ENCODE data around the gene MUSK. TPM values are rescaled to one million over a fixed set of nuclear protein-coding genes. Genes with fewer than 3 reads are reported as not detected.

Gene MUSK
- polyA plus RNA-seq, 1 donor (not counting 4 experiments of a cell fraction or from before 2014, with no cell fraction given): not detected

GRCh38 chr9:110758201-110758600 is 89.6 kb downstream of the MUSK start:
- dilution Hi-C loops (cut with MboI; ENCODE audit: extremely low pct_ligation_motif_present, low sequenced_read_pairs): no loop called here

DNA sequence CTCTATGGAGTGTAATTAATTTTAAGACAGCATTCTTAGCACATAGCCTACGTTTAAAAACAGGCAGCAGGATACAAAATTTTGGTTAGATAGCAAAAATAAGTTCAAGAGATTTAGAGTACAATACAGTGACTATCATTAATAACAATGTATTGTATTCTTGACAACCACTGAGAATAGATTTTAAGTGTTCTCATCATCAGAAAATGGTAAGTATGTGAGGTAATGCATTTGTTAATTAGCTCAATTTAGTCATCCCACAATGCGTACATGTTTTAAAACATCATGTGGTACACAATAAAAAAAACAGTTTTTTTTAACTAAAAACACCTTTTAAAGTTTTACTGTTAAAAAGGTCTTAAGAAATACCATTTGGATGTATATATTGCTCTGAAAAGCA is 94.2 kb downstream of the MUSK start:
- TF ChIP-seq EZH2 (IDR thresholded peaks at IDR 0.05; ENCODE audit: low read length): no peak
- TF ChIP-seq, protein P1, sequence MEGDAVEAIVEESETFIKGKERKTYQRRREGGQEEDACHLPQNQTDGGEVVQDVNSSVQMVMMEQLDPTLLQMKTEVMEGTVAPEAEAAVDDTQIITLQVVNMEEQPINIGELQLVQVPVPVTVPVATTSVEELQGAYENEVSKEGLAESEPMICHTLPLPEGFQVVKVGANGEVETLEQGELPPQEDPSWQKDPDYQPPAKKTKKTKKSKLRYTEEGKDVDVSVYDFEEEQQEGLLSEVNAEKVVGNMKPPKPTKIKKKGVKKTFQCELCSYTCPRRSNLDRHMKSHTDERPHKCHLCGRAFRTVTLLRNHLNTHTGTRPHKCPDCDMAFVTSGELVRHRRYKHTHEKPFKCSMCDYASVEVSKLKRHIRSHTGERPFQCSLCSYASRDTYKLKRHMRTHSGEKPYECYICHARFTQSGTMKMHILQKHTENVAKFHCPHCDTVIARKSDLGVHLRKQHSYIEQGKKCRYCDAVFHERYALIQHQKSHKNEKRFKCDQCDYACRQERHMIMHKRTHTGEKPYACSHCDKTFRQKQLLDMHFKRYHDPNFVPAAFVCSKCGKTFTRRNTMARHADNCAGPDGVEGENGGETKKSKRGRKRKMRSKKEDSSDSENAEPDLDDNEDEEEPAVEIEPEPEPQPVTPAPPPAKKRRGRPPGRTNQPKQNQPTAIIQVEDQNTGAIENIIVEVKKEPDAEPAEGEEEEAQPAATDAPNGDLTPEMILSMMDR (optimal IDR thresholded peaks at IDR 0.05 in 1 of 3, IDR thresholded peaks at IDR 0.05 in 1 of 3, conservative IDR thresholded peaks at IDR 0.05 in 1 of 3; ENCODE audit: extremely low read depth in 1 of 3, insufficient read depth in 2 of 3, low read length in 3 of 3): no peak
- H3K9ac ChIP-seq (ENCODE audit: control insufficient read depth, extremely low read depth, insufficient read depth, low read length): no peak overlapping the region
- DNase-seq (ENCODE audit: low read depth, low spot score): no peak
- no peaks in the 10 kb centered on the region for H3K9me1 ChIP-seq (ENCODE audit: control insufficient read depth, extremely low read depth, insufficient read depth, low read length)
- no peaks in the 10 kb centered on the region for H3K79me2 ChIP-seq (ENCODE audit: control insufficient read depth, insufficient read depth, low read length)
- no peak overlapping the region for H3K27ac ChIP-seq (ENCODE audit: control insufficient read depth, insufficient read depth, low read length)
- H2AFZ ChIP-seq (ENCODE audit: control insufficient read depth, low read length): no peak overlapping the region
- H3K9me3 ChIP-seq (ENCODE audit: control insufficient read depth, low read depth, low read length): no peaks in the 10 kb centered on the region
- H3K4me3 ChIP-seq (ENCODE audit: control insufficient read depth in 2 of 3, extremely low read depth in 1 of 3, insufficient read depth in 2 of 3, low read depth in 1 of 3, low read length in 3 of 3): no peak overlapping the region
- FAIRE-seq: no peak
- dilution Hi-C loops (cut with MboI; ENCODE audit: extremely low pct_ligation_motif_present, low sequenced_read_pairs): no loop called here
- no peaks in the 10 kb centered on the region for H4K20me1 ChIP-seq (ENCODE audit: control insufficient read depth, extremely low read depth, insufficient read depth, low read length)
- no peaks in the 10 kb centered on the region for H3K36me3 ChIP-seq (ENCODE audit: control insufficient read depth in 2 of 2, extremely low read depth in 1 of 2, insufficient read depth in 2 of 2, low read length in 2 of 2)
- H3K4me2 ChIP-seq (ENCODE audit: control insufficient read depth, extremely low read depth, insufficient read depth, low read depth, low read length): no peak overlapping the region
- no peaks in the 10 kb centered on the region for H3K27me3 ChIP-seq (ENCODE audit: control insufficient read depth, extremely low read depth, insufficient read depth, low read length)
- H3K4me1 ChIP-seq (ENCODE audit: control insufficient read depth, extremely low read depth, insufficient read depth, low read length): peaks cover 11% of the 10 kb centered on the region

More at GRCh38 chr9:110758201-110758600, 89.6 kb downstream of the MUSK start:
- DNase-seq (ENCODE audit: low read depth, low spot score): no peak
- H3K9me3 ChIP-seq (ENCODE audit: control insufficient read depth, low read depth, low read length): no peaks in the 10 kb centered on the region
- no peaks in the 10 kb centered on the region for H3K79me2 ChIP-seq (ENCODE audit: control insufficient read depth, insufficient read depth, low read length)
- no peaks in the 10 kb centered on the region for H3K9me1 ChIP-seq (ENCODE audit: control insufficient read depth, extremely low read depth, insufficient read depth, low read length)
- H2AFZ ChIP-seq (ENCODE audit: control insufficient read depth, low read length): no peak overlapping the region
- no peaks in the 10 kb centered on the region for H3K27me3 ChIP-seq (ENCODE audit: control insufficient read depth, extremely low read depth, insufficient read depth, low read length)
- FAIRE-seq: no peak
- no peaks in the 10 kb centered on the region for H3K36me3 ChIP-seq (ENCODE audit: control insufficient read depth in 2 of 2, extremely low read depth in 1 of 2, insufficient read depth in 2 of 2, low read length in 2 of 2)
- H3K4me1 ChIP-seq (ENCODE audit: control insufficient read depth, extremely low read depth, insufficient read depth, low read length): peaks cover 6% of the 10 kb centered on the region
- no peak overlapping the region for H3K4me2 ChIP-seq (ENCODE audit: control insufficient read depth, extremely low read depth, insufficient read depth, low read depth, low read length)
- H4K20me1 ChIP-seq (ENCODE audit: control insufficient read depth, extremely low read depth, insufficient read depth, low read length): no peaks in the 10 kb centered on the region
- no peak for TF ChIP-seq EZH2 (IDR thresholded peaks at IDR 0.05; ENCODE audit: low read length)
- TF ChIP-seq, protein P1 (optimal IDR thresholded peaks at IDR 0.05 in 1 of 3, IDR thresholded peaks at IDR 0.05 in 1 of 3, conservative IDR thresholded peaks at IDR 0.05 in 1 of 3; ENCODE audit: extremely low read depth in 1 of 3, insufficient read depth in 2 of 3, low read length in 3 of 3): no peak
- no peak overlapping the region for H3K27ac ChIP-seq (ENCODE audit: control insufficient read depth, insufficient read depth, low read length)
- no peak overlapping the region for H3K9ac ChIP-seq (ENCODE audit: control insufficient read depth, extremely low read depth, insufficient read depth, low read length)
- H3K4me3 ChIP-seq (ENCODE audit: control insufficient read depth in 2 of 3, extremely low read depth in 1 of 3, insufficient read depth in 2 of 3, low read depth in 1 of 3, low read length in 3 of 3): no peak overlapping the region

Measured in keratinocyte (primary cell).